Stomach (tissue), 9 donors: ENCODE results near the gene POLR3G. TPM values are rescaled to one million over a fixed set of nuclear protein-coding genes. Genes with fewer than 3 reads are reported as not detected.

Source experiments
- DNase-seq, 2 donors: peaks; one replicate each; pipeline versions ENCODE4 v3.0.0 to v3.0.0-alpha.2; 2013 to 2019
- H3K27ac ChIP-seq, 5 donors: fragments of 200-600 bp in 4 of 5; sonication (generic) in 4 of 5; one replicate each; pipeline ENCODE4 v1.5.1; 2013 to 2019; ENCODE audit warnings: mild to moderate bottlenecking in 1 of 5, moderate library complexity in 1 of 5
- H3K27me3 ChIP-seq, 3 donors: fragments of 200-600 bp; sonication (generic); one replicate each; pipeline ENCODE4 v1.5.1; 2017 to 2019; ENCODE audit warnings: mixed run types in 1 of 3
- H3K36me3 ChIP-seq, 4 donors: fragments of 200-600 bp; sonication (generic); 1 replicate in 3 of 4; 2 replicates in 1 of 4; pipeline ENCODE4 v1.5.1; 2016 to 2019
- H3K4me1 ChIP-seq, 4 donors: fragments of 200-600 bp; sonication (generic); one replicate each; pipeline ENCODE4 v1.5.1; 2016 to 2019
- H3K4me3 ChIP-seq, 4 donors: fragments of 200-600 bp; sonication (generic) in 3 of 4; one replicate each; pipeline ENCODE4 v1.5.1; 2016 to 2019; ENCODE audit warnings: mild to moderate bottlenecking in 1 of 4
- H3K9me3 ChIP-seq, 4 donors: fragments of 200-600 bp; sonication (generic); one replicate each; pipeline ENCODE4 v1.5.1; 2016 to 2019
- EP300 ChIP-seq: sonication (generic); formaldehyde crosslinking; IDR thresholded peaks from one replicate; pipeline ENCODE4 v1.6.1; 2017; ENCODE audit warnings: antibody characterized with exemption
- POLR2A ChIP-seq, 4 donors: fragments of 450-650 bp; IDR thresholded peaks; one replicate each; pipeline ENCODE4 v1.6.1; 2016; ENCODE audit warnings: antibody characterized with exemption in 4 of 4, control low read depth in 2 of 4, mild to moderate bottlenecking in 1 of 4, moderate library complexity in 1 of 4
- POLR2AphosphoS5 ChIP-seq, 3 donors: sonication (generic); formaldehyde crosslinking; IDR thresholded peaks; one replicate each; pipeline ENCODE4 v1.6.1; 2016; ENCODE audit warnings: antibody characterized with exemption in 3 of 3
- WGBS, 5 donors: extraction: QIAGEN DNeasy Blood & Tissue Kit in 3 of 5; methylation state at CpG; one replicate each; pipeline versions ENCODE4 v1.1.5 to v1.1.7; 2013 to 2018; 5-methylcytosine and 5-hydroxymethylcytosine counted together
- intact Hi-C: fragments of 100-400 bp; cut with DNase I; formaldehyde crosslinking; loops from one replicate; pipeline ENCODE4 v1.15.1; 2023; ENCODE audit warnings: low total_unique reads
- polyA plus RNA-seq, 3 donors: library from polyadenylated mRNA; stranded (reverse); fragments of 200-250 nt; gene quantifications; one replicate each; pipeline ENCODE4 v1.2.3, GENCODE V29; 2013
- total RNA-seq, 5 donors: library from RNA; depleted of rRNA; stranded (reverse); fragments of >200 nt; gene quantifications; one replicate each; pipeline versions ENCODE4 v1.1.0 to v1.2.3, GENCODE V29; 2014 to 2016
- TF ChIP-seq, protein P1 (sequence below), 7 experiments: fragments of 450-650 bp in 4 of 7; fragments of 200-600 bp in 3 of 7; sonication (generic) in 3 of 7; IDR thresholded peaks; one replicate each; pipeline ENCODE4 v1.5.1; 2016 to 2019; ENCODE audit warnings: antibody characterized with exemption in 7 of 7, control low read depth in 2 of 7, mild to moderate bottlenecking in 1 of 7
- donor health status: healthy with polysubstance abuse.
- donor health status: Bipolar disorder and iron deficiency.
- donor health status: healthy.

The POLR3G gene
- total and polyA plus RNA-seq, 8 donors = 0.31 to 2.4 (median 1.0) TPM; not detected in 4

DNA sequence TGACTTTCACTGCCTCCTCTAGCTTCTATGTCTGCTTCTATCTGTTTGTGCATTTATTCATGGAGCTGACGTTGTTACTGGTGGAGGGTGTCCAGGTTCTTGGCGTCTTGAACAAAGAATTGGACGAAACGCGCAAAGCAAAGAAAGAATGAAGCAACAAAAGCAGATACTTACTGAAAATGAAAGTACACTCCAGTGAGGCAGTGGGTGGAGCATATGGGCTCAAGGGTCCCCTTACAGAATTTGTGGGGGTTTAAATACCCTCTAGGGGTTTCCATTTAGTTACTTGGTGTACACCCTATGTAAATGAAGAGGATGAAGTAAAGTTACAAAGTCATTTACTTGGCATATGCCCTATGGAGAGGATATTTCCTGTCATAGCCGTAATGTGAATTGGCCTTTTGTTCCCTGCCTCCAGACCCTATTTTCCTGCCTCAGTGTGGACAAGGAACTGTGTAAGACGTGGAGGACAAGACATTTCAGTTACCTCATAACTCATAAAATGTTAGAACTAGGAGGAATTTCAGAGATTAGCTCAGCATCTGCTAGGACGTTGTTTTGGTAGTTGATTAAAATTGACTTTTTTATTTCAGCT, 3.1 kb downstream of the POLR3G start:
- Histone ChIP-seq H3K27me3 (no peaks in the 10 kb centered on the region), H3K36me3 (no peaks in the 10 kb centered on the region), H3K27ac (no peak overlapping the region), H3K9me3 (no peaks in the 10 kb centered on the region), H3K4me1 (peaks cover 6 to 23% (median 15%) of the 10 kb centered on the region in 4 donors), H3K4me3 (no peak overlapping the region)
- WGBS, 5 donors = 82 to 87% (median 84%) methylated on average over 8 of the region's 8 CpGs
- intact Hi-C loops = no loop called here
- TF ChIP-seq EP300 = no peak
- no peak for TF ChIP-seq POLR2A (IDR thresholded peaks at IDR 0.05)
- TF ChIP-seq POLR2AphosphoS5 (IDR thresholded peaks at IDR 0.05) = no peak
- TF ChIP-seq, protein P1, sequence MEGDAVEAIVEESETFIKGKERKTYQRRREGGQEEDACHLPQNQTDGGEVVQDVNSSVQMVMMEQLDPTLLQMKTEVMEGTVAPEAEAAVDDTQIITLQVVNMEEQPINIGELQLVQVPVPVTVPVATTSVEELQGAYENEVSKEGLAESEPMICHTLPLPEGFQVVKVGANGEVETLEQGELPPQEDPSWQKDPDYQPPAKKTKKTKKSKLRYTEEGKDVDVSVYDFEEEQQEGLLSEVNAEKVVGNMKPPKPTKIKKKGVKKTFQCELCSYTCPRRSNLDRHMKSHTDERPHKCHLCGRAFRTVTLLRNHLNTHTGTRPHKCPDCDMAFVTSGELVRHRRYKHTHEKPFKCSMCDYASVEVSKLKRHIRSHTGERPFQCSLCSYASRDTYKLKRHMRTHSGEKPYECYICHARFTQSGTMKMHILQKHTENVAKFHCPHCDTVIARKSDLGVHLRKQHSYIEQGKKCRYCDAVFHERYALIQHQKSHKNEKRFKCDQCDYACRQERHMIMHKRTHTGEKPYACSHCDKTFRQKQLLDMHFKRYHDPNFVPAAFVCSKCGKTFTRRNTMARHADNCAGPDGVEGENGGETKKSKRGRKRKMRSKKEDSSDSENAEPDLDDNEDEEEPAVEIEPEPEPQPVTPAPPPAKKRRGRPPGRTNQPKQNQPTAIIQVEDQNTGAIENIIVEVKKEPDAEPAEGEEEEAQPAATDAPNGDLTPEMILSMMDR (IDR thresholded peaks at IDR 0.05) = no peak
- no peak for DNase-seq

DNA sequence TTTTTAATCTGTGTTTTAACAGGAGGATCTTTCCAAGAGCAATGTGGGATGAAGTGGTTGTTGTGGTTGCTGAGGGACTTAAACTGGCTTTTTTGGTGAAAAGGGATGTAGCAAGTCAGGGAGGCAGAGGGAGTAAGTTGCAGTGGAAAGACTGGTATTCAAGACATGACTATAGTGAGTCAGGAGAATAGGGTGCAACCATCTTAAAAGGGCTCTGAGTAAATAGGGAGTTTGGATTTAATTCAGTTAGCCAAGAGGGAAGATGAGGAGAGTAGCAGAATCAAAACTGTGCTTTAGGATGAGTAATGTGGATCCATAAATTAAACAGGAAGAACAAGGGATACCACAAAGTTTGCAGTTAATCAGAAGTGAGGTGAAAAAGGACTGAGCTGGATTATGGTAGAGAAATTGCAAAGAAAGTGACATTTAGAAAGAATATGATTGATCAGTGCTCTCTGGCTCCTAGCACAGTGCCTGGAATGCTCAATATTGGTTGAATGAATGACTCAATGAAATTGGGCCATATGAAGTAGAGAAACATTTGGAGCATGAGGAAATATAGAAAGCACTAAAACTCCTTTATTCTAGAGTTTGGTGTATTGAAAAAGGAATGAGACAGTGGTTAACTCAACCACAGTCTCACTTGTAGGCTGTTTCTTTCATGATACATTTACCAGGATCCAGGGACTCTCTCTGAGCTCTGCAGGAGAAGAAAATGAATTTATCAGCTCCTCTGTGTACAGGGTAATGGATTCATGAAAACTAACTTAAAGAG, 5.1 kb downstream of the POLR3G start:
- Histone ChIP-seq H3K4me1 (peaks cover 0 to 11% (median 2%) of the 10 kb centered on the region in 4 donors), H3K9me3 (no peaks in the 10 kb centered on the region), H3K27me3 (no peaks in the 10 kb centered on the region), H3K27ac (no peak overlapping the region), H3K4me3 (no peak overlapping the region), H3K36me3 (no peaks in the 10 kb centered on the region)
- intact Hi-C loops = no loop called here
- no peak for DNase-seq
- TF ChIP-seq, protein P1 (IDR thresholded peaks at IDR 0.05) = no peak
- TF ChIP-seq POLR2AphosphoS5 (IDR thresholded peaks at IDR 0.05) (no peak), POLR2A (IDR thresholded peaks at IDR 0.05) (no peak), EP300 (no peak)

DNA sequence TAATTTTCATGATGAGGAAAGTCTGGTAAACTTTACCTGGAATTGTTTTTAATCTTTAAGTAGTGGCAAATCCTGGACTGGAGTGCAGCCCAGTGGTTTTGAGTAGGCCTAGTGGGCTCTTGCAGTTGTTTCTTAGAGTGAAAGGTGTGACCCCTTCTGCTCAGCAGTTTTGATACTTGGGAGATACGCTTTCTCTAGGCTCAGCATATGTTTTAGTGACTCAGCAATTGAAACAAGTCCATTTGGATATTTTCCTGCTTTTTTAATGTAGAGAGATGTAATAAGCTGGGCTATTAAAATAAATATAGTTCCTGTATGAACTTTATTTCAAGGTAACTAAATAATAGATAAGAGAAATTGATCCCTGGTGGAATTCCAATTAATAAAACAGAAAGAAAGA, 6.0 kb downstream of the POLR3G start:
- TF ChIP-seq POLR2AphosphoS5 (IDR thresholded peaks at IDR 0.05) (no peak), POLR2A (IDR thresholded peaks at IDR 0.05) (no peak), EP300 (no peak)
- TF ChIP-seq, protein P1 (IDR thresholded peaks at IDR 0.05) = no peak
- no peaks in the 10 kb centered on the region for H3K9me3 ChIP-seq
- H3K4me1 ChIP-seq = peaks cover 0 to 2% (median 0%) of the 10 kb centered on the region in 4 donors
- no peaks in the 10 kb centered on the region for H3K36me3 ChIP-seq
- DNase-seq = no peak
- no peaks in the 10 kb centered on the region for H3K27me3 ChIP-seq
- H3K4me3 ChIP-seq = no peak overlapping the region
- 85 to 100% (median 97%) methylated on average over 1 of the region's 1 CpG for WGBS, 5 donors
- intact Hi-C loops = no loop called here
- H3K27ac ChIP-seq = no peak overlapping the region

DNA sequence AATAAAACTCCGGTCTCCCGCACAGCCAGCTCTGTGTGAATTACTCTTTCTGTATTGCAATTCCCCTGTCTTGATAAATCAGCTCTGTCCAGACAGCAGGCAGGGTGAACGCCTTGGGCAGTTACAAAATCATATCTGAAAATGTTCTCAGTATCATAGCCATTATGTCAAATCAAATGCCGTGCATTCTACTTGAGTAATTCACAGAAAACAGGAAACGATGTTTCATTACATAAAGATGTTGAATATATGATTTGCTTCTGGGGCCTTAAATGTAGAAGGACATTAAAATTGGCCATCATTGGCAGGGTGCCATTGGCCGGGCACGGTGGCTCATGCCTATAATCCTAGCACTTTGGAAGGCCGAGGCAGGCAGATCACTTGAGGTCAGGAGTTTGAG, 8.5 kb downstream of the POLR3G start:
- Histone ChIP-seq H3K36me3 (no peaks in the 10 kb centered on the region), H3K27me3 (no peaks in the 10 kb centered on the region), H3K27ac (no peak overlapping the region), H3K4me3 (no peak overlapping the region), H3K9me3 (no peaks in the 10 kb centered on the region), H3K4me1 (no peaks in the 10 kb centered on the region)
- 90 to 96% (median 95%) methylated on average over 8 of the region's 8 CpGs for WGBS, 5 donors
- intact Hi-C loops = no loop called here
- no peak for TF ChIP-seq POLR2AphosphoS5 (IDR thresholded peaks at IDR 0.05)
- no peak for TF ChIP-seq POLR2A (IDR thresholded peaks at IDR 0.05)
- no peak for TF ChIP-seq EP300
- DNase-seq = no peak

DNA sequence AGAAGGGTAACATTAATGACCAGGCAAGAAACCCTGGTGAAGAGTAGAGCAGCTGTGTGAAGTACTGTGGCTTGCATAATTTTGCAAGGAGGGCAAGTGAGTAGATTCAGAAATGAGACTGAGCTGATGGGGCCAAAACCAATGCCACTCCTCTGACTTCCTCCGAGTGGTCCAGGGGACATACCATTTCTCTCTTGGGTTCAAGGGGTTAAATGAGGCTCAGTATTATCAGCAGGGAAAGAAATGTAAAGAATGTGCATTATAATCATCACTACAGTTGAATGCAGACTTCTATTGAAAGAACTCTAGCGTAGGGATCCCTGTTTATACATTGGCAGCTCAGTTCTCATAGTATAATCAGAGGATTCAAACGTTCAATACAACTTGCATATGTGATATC, 9.9 kb downstream of the POLR3G start:
- H3K4me3 ChIP-seq = no peak overlapping the region
- 55 to 69% (median 58%) methylated on average over 3 of the region's 3 CpGs for WGBS, 5 donors
- H3K4me1 ChIP-seq = no peaks in the 10 kb centered on the region

More for the DNA sequence above, 9.9 kb downstream of the POLR3G start:
- DNase-seq = no peak
- no peaks in the 10 kb centered on the region for H3K27me3 ChIP-seq
- intact Hi-C loops = no loop called here
- no peaks in the 10 kb centered on the region for H3K36me3 ChIP-seq
- no peaks in the 10 kb centered on the region for H3K9me3 ChIP-seq
- no peak overlapping the region for H3K27ac ChIP-seq
- TF ChIP-seq, protein P1 (IDR thresholded peaks at IDR 0.05) = no peak
- TF ChIP-seq EP300 (no peak), POLR2A (IDR thresholded peaks at IDR 0.05) (no peak), POLR2AphosphoS5 (IDR thresholded peaks at IDR 0.05) (no peak)
